Femur (tissue), 1 donor: ENCODE results near the gene ZCCHC9.
"Not testable (repeated sequence)": the region's sequence is repeated elsewhere in the genome, so short reads cannot be mapped to it uniquely, and the experiment has no call there.

Experiments used
- DNase-seq: peaks from one replicate; pipeline ENCODE4 v3.0.0-alpha.2; 2017

The ZCCHC9 gene

GRCh38 chr5:81310402-81311063, 9.1 kb downstream of the ZCCHC9 start:
- no peak for DNase-seq

GRCh38 chr5:81313278-81313677, 11.9 kb downstream of the ZCCHC9 start:
- no peak for DNase-seq

- DNase-seq: no peak
Observed at GRCh38 chr5:81313686-81314085, 12.3 kb downstream of the ZCCHC9 start.

- no peak for DNase-seq
Observed at GRCh38 chr5:81314581-81314980, 13.2 kb downstream of the ZCCHC9 start.

GRCh38 chr5:81315336-81315735, 13.9 kb downstream of the ZCCHC9 start:
- DNase-seq: no peak

- no peak for DNase-seq
Observed at GRCh38 chr5:81315830-81316229, 14.4 kb downstream of the ZCCHC9 start.

GRCh38 chr5:81316571-81316970, 15.2 kb downstream of the ZCCHC9 start:
- DNase-seq: no peak

GRCh38 chr5:81317536-81317935, 16.1 kb downstream of the ZCCHC9 start:
- DNase-seq: no peak

GRCh38 chr5:81326554-81326953, 25.2 kb downstream of the ZCCHC9 start:
- no peak for DNase-seq

GRCh38 chr5:81334304-81335061, 33.1 kb downstream of the ZCCHC9 start:
- no peak for DNase-seq

GRCh38 chr5:81335946-81336345, 34.6 kb downstream of the ZCCHC9 start:
- DNase-seq: no peak

GRCh38 chr5:81336556-81336955, 35.2 kb downstream of the ZCCHC9 start:
- no peak for DNase-seq

GRCh38 chr5:81337803-81338202, 36.4 kb downstream of the ZCCHC9 start:
- no peak for DNase-seq

- DNase-seq: not testable (repeated sequence)
Observed at GRCh38 chr5:81338213-81338612, 36.8 kb downstream of the ZCCHC9 start.

GRCh38 chr5:81344736-81345135, 43.3 kb downstream of the ZCCHC9 start:
- DNase-seq: no peak

GRCh38 chr5:81345411-81346003, 44.1 kb downstream of the ZCCHC9 start:
- no peak for DNase-seq

- no peak for DNase-seq
Observed at GRCh38 chr5:81349161-81349560, 47.8 kb downstream of the ZCCHC9 start.

GRCh38 chr5:81350507-81350906, 49.1 kb downstream of the ZCCHC9 start:
- no peak for DNase-seq

GRCh38 chr5:81353189-81353588, 51.8 kb downstream of the ZCCHC9 start:
- DNase-seq: no peak

GRCh38 chr5:81354093-81354492, 52.7 kb downstream of the ZCCHC9 start:
- DNase-seq: no peak

- no peak for DNase-seq
Observed at GRCh38 chr5:81355291-81356251, 54.2 kb downstream of the ZCCHC9 start.

- DNase-seq: no peak
Observed at GRCh38 chr5:81359108-81359507, 57.7 kb downstream of the ZCCHC9 start.

- no peak for DNase-seq
Observed at GRCh38 chr5:81359881-81360280, 58.5 kb downstream of the ZCCHC9 start.
